B cell (primary cell): ENCODE results near the gene FERMT3.

ENCODE experiments used
- CTCF ChIP-seq: fragments of 200-600 bp; IDR thresholded peaks from one replicate; pipeline ENCODE4 v1.8.0; 2022; ENCODE audit warnings: antibody characterized with exemption, mild to moderate bottlenecking
- EZH2 ChIP-seq: IDR thresholded peaks from 2 replicates; pipeline ENCODE4 v1.6.1; 2012; ENCODE audit warnings: borderline replicate concordance, low read depth, mild to moderate bottlenecking, moderate library complexity, low read length; ENCODE audit not compliant: insufficient read depth, poor library complexity, severe bottlenecking

GRCh38 chr11:64259533-64260067, 53.1 kb downstream of the FERMT3 start:
- no peak for TF ChIP-seq CTCF
- TF ChIP-seq EZH2 = no peak
